OCI-LY7 (cell line): ENCODE measurements around the gene ATP5F1B.

Experiments used
- EZH2phosphoT487 ChIP-seq: fragments of 200-600 bp; sonication (generic); IDR thresholded peaks from 2 replicates; pipeline ENCODE4 v1.6.1; 2018; ENCODE audit warnings: low read depth, borderline replicate concordance, mild to moderate bottlenecking, mixed run types, antibody characterized with exemption, low read length, moderate library complexity, mixed read lengths
- TF ChIP-seq, protein P1 (sequence below): fragments of 200-600 bp; sonication (generic); conservative IDR thresholded peaks from 2 replicates; pipeline ENCODE4 v1.5.1; 2014; ENCODE audit warnings: mild to moderate bottlenecking, antibody characterized with exemption, low read length, moderate library complexity, mixed read lengths

DNA sequence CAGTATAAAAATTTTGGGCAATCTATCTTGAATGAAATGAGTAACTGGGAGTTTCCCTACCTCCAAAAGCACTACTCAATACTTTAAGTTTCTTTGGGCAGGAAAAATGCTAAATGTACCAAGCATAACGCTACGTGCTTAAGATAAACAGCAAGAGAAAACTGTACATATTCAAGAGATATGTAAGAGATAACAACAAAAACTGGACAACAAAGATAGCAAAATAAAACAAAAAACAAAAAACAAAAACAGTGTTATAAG, 22.3 kb upstream of the ATP5F1B start:
- TF ChIP-seq, protein P1, sequence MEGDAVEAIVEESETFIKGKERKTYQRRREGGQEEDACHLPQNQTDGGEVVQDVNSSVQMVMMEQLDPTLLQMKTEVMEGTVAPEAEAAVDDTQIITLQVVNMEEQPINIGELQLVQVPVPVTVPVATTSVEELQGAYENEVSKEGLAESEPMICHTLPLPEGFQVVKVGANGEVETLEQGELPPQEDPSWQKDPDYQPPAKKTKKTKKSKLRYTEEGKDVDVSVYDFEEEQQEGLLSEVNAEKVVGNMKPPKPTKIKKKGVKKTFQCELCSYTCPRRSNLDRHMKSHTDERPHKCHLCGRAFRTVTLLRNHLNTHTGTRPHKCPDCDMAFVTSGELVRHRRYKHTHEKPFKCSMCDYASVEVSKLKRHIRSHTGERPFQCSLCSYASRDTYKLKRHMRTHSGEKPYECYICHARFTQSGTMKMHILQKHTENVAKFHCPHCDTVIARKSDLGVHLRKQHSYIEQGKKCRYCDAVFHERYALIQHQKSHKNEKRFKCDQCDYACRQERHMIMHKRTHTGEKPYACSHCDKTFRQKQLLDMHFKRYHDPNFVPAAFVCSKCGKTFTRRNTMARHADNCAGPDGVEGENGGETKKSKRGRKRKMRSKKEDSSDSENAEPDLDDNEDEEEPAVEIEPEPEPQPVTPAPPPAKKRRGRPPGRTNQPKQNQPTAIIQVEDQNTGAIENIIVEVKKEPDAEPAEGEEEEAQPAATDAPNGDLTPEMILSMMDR = no peak
- TF ChIP-seq EZH2phosphoT487 = no peak
